HG03342 (cell line): ENCODE measurements around the gene ZNF556.
"Not testable (repeated sequence)": the region's sequence is repeated elsewhere in the genome, so short reads cannot be mapped to it uniquely, and the experiment has no call there.

Experiments used
- ATAC-seq: cut with Tn5 transposase; IDR thresholded peaks from one replicate; pipeline ENCODE4 v1.9.1; 2021; ENCODE audit warnings: mild to moderate bottlenecking, moderate library complexity; ENCODE audit not compliant: unreplicated experiment

ZNF556 gene

DNA sequence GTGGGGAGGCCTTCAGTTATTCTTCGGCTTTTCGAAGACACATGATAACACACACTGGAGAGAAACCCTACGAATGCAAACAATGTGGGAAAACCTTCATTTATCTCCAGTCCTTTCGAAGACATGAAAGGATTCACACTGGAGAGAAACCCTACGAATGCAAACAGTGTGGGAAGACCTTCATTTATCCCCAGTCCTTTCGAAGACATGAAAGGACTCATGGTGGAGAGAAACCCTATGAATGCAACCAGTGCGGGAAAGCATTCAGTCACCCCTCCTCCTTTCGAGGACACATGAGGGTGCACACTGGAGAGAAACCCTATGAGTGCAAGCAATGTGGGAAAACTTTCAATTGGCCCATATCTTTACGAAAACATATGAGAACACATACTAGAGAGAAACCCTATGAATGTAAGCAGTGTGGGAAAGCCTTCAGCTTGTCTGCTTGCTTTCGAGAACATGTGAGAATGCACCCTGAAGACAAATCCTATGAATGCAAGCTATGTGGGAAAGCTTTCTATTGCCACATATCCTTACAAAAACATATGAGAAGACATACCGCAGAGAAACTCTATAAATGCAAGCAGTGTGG, 14.0 kb upstream of the ZNF556 start:
- no peak for ATAC-seq

- ATAC-seq, result no peak
Observed at GRCh38 chr19:2854849-2855248, 12.3 kb upstream of the ZNF556 start.

GRCh38 chr19:2856457-2857050, 10.6 kb upstream of the ZNF556 start:
- ATAC-seq, result no peak

GRCh38 chr19:2858864-2859263, 8.3 kb upstream of the ZNF556 start:
- no peak for ATAC-seq

DNA sequence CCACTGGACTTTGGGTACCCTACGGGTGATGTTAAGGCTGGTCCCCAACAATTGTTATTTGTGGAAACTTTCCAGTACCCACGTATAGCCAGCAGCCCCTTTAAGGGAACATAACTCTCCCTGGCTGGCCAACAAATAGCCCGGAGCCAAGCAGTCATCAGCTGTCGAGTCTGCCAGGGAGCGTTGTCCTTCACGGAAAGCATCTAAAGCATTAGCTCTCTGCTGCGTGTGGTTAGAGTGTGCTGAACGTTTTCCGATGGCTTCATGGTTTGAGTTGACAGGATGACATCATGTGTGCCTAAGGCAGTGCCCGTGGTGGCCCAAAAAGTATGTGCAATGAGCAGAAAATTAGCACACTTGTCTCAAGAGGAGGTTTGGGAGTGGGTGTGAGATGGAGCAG, 3.3 kb upstream of the ZNF556 start:
- ATAC-seq, result no peak

DNA sequence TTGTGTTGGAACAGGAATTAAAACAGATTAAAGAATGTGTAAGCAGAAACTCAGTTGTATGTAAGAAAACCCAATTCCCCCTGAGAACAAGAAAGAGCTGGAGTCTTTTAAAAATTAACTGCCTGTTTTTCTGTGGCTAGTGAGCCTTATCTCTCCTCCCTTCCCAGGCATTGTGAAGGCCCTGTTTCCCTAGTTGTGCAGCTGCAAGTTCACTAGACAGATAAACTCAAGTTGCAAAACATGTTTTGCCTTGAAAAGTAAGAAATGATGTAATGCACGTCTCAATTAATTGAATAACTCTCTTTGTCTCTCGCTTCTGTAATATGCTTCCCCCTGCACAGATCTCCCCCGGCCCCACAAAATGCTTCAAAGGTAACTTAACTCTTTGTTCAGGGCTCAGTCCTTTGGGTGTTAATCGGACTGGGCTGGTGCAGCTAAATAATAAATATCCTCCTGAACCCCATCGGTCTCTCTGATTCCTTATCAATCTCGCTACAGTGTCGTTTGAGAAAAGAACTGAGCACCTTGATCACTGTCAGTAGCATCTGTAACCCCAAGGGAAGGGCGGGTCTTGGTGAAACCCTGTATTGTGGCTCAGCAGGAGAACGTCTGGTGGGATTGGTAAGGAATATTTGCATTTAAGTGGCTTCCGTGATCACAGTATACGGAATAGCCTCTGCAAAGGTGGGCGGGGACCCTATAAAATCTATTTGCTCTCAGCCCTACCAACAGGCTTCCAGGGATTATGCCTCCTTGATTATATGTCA, 1.6 kb upstream of the ZNF556 start:
- ATAC-seq, result no peak

DNA sequence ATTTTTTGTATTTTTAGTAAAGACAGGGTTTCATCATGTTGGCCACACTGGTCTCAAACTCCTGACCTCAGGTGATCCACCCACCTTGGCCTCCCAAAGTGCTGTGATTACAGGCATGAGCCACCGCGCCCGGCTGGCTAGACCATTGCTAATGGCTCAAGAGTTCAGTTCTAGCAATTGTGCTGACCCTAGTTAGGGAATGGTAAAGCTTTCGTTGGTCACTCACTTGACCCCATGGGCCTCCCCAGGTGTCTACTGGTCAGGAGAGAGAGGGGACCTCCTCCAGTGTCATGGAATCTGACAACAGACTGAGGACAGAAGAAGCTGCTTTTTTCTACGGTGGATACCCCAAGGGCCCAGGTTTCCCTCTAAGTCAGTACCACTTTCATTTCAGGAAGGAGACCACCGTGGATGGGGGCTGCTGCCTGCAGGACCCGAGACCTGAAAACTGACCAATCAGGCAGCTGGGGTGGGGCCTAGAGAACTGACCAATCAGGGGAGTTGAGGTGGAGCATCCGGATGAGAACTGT, 575 bp upstream of the ZNF556 start:
- ATAC-seq, result no peak

DNA sequence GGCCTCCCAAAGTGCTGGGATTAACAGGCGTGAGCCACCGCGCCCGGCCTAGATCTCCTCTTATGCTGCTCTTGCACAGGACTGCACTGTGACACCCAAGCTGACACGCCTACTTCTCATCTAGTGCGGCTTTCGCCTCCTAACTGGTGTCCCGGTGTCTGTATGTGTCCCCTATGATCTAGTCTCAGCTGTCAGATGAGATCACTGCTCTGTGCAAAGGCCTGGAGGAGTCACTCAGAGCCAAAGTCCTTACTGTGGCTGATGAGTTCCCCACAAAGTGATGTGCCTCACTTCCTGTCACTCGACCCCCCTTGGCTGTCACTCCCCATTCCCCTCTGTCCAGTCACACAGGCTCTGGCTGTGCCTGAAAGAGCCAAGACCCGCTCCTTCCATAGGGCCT, 2.5 kb downstream of the ZNF556 start:
- ATAC-seq, result no peak

- ATAC-seq, result not testable (repeated sequence)
Observed at GRCh38 chr19:2872175-2872574, 5.0 kb downstream of the ZNF556 start.

- no peak for ATAC-seq
Observed at GRCh38 chr19:2877398-2878331, 10.5 kb downstream of the ZNF556 start.

- no peak for ATAC-seq
Observed at GRCh38 chr19:2883686-2884439, 16.7 kb downstream of the ZNF556 start.

- no peak for ATAC-seq
Observed at GRCh38 chr19:2885736-2886135, 18.6 kb downstream of the ZNF556 start.

- ATAC-seq, result no peak
Observed at GRCh38 chr19:2887391-2887914, 20.3 kb downstream of the ZNF556 start.

DNA sequence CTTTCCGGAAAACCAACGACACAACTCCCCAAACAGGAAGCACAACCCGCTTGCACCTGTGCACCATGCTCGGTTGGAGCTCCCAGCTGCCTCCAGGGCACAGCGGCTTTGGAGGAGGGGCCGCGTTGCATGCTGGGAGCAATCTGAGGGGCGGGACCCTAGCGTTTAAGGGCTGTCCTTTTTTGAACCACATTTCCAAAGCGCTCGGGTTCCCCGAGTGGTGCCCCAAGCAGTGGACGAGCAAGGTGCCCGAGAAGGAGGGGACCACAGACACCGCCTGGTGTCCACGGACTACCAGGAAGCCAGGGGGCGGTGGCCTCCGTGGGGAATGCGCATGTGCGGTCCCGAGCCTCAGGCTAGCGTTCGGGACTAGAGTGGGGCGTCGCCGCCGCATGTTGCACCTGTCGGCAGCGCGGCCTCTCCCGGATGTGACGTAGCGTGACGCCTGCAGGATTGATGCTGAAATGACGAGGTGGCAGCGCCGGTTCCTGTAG, 21.6 kb downstream of the ZNF556 start:
- no peak for ATAC-seq

- ATAC-seq, result not testable (repeated sequence)
Observed at GRCh38 chr19:2890531-2890930, 23.4 kb downstream of the ZNF556 start.

- no peak for ATAC-seq
Observed at GRCh38 chr19:2896694-2897093, 29.6 kb downstream of the ZNF556 start.

- peak; percentile 93 for ATAC-seq
Observed at GRCh38 chr19:2900296-2901252, 33.4 kb downstream of the ZNF556 start, which contains the start of gene ZNF57. Gene ZNF57 (plus strand): TSS chr19:2900928. CDS start chr19:2901046, 118 bp downstream.

DNA sequence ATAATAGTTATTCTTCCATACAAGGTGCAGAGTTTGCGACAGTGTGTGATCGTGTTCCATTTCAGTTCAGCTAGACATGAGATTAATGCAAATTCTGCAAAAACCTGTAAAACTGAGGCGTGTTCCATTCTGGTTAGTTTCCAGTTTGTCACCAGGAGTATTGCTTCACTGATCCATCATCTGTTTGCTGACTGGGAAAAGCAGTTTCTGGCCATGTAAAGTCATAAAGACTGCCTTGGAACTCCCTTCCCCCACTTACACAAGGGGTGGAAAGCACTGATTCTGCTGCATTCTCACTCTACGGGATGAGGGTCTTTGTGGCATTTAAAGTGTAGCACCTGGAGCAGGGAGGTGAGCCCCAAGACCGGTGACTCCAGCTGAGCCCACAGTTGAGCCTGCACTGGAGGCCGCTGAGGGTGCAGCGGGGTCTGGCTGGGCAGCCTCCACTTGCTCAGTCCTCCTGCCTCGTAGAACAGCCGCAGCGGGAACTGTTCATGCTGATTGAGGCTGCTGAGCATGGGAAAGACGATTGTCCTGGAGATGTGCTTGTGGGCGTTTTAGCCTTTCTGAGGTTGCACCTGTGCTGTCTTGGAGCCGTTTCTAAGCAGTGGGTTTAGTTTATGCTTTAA, 35.6 kb downstream of the ZNF556 start:
- no peak for ATAC-seq
